ENCODE data around the gene CAMTA1.
A peak's percentile ranks its signal among the peaks of the same experiment; 100 is the strongest.
"Not testable (repeated sequence)": the region's sequence is repeated elsewhere in the genome, so short reads cannot be mapped to it uniquely, and the experiment has no call there.

CAMTA1 gene

GRCh38 chr1:7783826-7784491 is 998.7 kb downstream of the CAMTA1 start, which contains the start of gene PER3:
PER3 (plus strand) TSS chr1:7784291; CDS start chr1:7784878, 587 bp downstream.
- peak; percentile 88 for DNase-seq

GRCh38 chr1:7784492-7785071 is 999.3 kb downstream of the CAMTA1 start:
- no peak for DNase-seq

- DNase-seq: no peak
Measured at GRCh38 chr1:7785108-7785507, 999.9 kb downstream of the CAMTA1 start.

DNA sequence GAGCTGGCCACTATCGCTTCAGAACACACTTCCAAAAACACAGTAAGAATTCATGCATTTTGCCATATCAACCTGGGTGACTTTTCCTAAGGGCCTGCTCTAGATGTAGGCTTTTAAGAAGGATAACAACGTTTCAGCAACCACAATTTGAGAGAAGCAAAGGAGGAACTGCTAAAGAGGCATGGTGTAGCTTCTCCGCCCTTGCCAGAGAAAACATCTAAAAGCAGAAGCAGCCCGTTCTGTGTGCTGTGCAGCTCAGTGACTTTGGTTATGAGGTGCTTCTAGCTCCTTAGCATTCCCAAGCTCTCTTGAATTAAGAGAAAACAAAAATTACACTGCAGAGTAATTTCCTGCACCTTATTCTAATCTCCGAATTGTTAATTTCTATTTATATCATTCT is 1001.5 kb downstream of the CAMTA1 start:
- no peak for DNase-seq

DNA sequence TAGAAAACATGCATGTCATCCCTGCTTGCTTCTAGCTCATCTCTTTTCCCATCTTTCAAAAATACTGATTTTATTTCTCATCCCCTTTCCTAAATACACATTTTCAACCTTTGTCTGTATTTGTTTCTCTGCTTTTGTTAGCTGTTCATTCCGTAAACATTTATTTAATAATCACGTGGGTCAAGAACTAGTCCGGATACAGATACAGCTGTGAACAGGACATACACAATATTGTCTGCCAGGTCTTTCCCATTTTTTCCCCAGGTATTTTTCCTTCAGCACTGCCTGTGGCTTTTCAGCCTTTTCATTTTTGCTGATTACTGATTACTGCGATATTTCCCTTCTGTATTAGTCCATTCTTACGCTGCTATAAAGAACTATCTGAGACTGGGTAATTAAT is 1004.6 kb downstream of the CAMTA1 start:
- no peak for DNase-seq

- not testable (repeated sequence) for DNase-seq
Measured at GRCh38 chr1:7791027-7791426, 1005.8 kb downstream of the CAMTA1 start.

- DNase-seq: no peak
Measured at GRCh38 chr1:7795406-7795805, 1010.2 kb downstream of the CAMTA1 start.

- no peak for DNase-seq
Measured at GRCh38 chr1:7805460-7805859, 1020.2 kb downstream of the CAMTA1 start.

GRCh38 chr1:7808253-7808844 is 1023.1 kb downstream of the CAMTA1 start:
- no peak for DNase-seq

GRCh38 chr1:7809742-7810141 is 1024.5 kb downstream of the CAMTA1 start:
- no peak for DNase-seq

DNA sequence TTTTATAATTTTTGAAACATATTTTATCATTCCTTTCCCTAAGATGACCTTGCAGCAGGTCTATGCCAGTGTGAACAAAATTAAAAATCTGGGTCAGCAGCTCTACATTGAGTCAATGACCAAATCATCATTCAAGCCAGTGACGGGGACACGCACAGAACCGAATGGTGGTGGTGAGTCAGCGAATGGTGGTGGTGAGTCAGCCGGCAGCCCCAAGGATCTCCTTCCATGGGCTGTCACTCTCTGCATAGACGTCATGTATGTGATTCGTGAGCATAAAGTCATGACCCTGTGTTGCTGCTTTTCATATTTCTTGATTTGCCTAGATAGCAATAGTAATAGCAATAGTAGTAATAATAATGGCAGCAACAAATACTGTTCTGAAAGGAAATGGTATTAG is 1025.1 kb downstream of the CAMTA1 start:
- no peak for DNase-seq

DNA sequence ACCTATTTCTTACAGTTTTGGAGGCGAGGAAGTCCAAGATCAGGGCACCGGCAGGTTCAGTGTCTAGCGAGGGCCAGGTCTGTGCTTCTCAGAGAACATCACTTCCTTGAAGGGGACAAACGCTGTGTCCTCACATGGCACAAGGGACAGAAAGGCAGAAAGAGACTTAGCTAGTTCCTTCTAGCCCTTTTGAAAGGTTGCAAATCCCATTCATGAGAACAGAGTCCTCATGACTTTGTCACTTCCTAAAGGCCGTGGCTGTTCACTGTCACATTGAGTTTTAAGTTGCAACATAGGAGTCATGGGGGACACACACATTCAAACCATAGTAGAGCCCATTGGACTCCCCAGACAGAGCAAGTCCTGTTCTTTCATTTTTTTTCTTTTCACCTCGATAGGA is 1026.2 kb downstream of the CAMTA1 start:
- no peak for DNase-seq

- no peak for DNase-seq
Measured at GRCh38 chr1:7813677-7814373, 1028.6 kb downstream of the CAMTA1 start.

Measured in NCI-H526 treated with DMSO at 0.1 percent for 48 hours (cell line).